HS-5 (cell line): ENCODE data around the gene TSC22D1.
A peak's percentile ranks its signal among the peaks of the same experiment; 100 is the strongest.
"Not testable (repeated sequence)": the region's sequence is repeated elsewhere in the genome, so short reads cannot be mapped to it uniquely, and the experiment has no call there.

Experiments
- DNase-seq: peaks from one replicate; pipeline ENCODE4 v3.0.0-alpha.2; 2012; ENCODE audit warnings: low read depth

TSC22D1 gene

GRCh38 chr13:44573071-44573470, 3.1 kb downstream of the TSC22D1 start:
- no peak for DNase-seq

- no peak for DNase-seq
These were observed 9.5 kb downstream of the TSC22D1 start for GRCh38 chr13:44566601-44567000.

GRCh38 chr13:44565881-44566280, 10.2 kb downstream of the TSC22D1 start:
- no peak for DNase-seq

GRCh38 chr13:44564936-44565335, 11.2 kb downstream of the TSC22D1 start:
- DNase-seq, result no peak

- DNase-seq, result not testable (repeated sequence)
These were observed 13.3 kb downstream of the TSC22D1 start for GRCh38 chr13:44562853-44563252.

GRCh38 chr13:44561351-44561750, 14.8 kb downstream of the TSC22D1 start:
- DNase-seq, result no peak

- no peak for DNase-seq
These were observed 18.1 kb downstream of the TSC22D1 start for GRCh38 chr13:44557986-44558385.

- DNase-seq, result no peak
These were observed 20.9 kb downstream of the TSC22D1 start for GRCh38 chr13:44555207-44555606.

DNA sequence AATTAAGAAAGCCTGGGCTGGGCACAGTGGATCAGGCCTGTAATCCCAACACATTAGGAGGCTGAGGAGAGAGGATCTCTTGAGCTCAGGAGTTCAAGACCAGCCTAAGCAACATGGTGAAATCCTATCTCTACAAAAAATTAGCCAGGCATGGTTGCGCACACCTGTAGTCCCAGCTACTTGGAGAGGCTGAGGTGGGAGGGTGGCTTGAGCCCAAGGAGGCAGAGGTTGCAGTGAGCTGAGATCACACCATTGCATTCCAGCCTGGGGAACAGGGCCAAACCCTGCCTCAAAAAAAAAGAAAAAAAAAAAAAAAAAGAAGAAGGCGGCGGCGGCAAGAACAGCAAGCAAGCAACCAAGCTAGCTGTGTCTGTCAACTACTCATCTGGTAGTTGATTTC, 26.7 kb downstream of the TSC22D1 start:
- no peak for DNase-seq

DNA sequence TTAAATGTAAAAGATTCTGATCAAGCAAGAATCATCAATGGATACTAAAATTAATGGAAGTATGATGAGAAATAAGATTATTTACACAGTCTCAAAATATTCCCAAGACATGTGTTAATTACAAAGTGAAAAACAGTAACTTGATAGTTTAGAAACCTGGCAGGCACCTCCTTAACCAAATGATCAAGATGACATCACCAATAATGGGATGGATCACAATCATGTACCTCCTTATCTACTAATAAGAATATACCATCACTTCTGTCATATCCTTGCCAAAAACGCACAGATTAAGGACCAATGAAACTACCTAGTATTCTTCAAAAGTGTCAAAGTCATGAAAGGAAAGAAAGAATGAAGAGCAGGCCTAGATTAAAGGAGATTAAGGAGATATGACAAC, 30.0 kb downstream of the TSC22D1 start:
- DNase-seq, result no peak

DNA sequence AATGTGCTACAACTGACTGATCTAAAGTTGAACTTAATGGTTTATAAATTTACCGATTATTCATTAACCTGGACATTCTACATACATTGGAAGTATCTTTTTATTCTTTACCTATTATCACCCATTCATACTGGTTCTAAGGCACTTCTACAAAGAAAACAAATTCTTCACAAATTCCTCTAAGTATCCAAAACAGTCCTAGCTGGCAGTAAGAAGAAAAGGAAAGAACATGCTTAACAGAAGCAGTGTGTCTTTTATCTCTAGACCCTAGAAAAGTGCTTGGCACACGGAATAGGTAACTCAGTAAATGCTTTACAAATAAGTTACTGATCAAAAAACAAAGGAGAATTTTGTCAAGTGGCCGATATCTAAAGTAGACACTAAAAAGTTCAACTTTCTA, 32.8 kb downstream of the TSC22D1 start:
- no peak for DNase-seq

DNA sequence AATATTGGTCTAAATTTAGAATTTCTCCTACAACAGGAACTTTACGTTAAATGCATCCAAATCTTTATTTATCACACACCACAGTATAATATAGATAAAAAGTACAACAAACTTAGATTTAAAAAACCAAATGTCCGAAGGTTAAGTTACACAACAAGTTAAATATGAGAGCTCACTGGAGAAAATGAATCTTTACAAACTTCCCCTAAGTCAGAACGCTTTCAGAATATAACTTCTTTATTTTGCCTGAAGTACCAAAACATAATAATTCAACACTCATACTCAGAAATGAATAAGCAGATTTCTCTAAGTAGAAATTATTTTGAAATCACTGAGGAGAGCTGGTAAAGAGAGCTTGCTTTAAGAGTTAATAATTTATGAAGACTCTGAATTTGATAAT, 33.8 kb downstream of the TSC22D1 start:
- DNase-seq, result no peak

DNA sequence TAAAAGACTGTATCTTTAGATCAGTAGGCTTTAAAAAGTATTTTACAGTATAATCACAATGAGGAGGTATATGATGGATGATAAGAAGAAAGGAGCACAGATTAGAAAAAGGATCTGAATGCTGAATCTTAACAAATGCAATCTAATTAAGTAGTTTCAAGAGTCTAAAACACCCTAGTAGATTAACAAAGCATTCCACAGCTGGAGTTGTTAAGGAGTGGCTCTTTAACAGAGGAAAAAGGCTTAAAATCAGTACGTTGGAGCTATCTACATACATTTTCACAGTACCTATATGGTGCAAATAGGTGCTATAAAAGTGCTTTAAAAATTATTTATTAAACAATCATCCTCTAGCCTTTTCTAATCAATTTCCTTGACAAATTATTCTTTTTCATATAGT, 34.5 kb downstream of the TSC22D1 start:
- no peak for DNase-seq

DNA sequence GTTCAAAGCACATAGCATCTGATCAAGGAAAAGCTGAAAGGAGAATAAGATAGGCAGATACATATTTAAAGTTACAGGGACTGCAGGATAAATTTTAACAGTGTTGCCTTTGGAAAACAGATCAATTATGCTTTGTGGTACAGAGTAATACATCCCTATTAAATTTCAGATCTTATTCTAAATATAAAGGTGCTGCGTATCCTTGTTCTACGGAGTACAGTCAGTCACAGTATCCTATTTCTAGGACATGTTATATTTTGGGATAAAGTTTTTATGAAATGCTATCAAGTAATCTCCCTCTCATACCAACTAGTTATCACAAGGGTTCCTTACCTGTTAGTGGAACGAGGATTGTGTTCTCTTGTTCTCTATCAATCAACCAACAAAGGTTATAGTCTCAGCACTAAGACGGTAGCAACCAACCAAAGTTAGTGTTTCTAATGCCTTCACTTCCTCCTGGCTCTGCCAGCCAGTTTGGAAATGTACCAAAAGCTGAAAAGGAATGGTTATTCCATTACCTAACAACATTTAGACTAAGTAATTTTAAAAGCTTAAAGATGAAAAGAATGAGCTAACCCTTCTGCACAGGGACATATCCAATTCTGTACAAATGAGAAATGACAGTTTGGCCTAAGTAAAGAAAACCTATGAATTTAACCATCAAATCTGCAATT, 35.2 kb downstream of the TSC22D1 start:
- DNase-seq, result no peak

GRCh38 chr13:44537248-44537647, 38.9 kb downstream of the TSC22D1 start:
- no peak for DNase-seq

- DNase-seq, result peak; percentile 2
These were observed 52.7 kb downstream of the TSC22D1 start for GRCh38 chr13:44523146-44524015.

DNA sequence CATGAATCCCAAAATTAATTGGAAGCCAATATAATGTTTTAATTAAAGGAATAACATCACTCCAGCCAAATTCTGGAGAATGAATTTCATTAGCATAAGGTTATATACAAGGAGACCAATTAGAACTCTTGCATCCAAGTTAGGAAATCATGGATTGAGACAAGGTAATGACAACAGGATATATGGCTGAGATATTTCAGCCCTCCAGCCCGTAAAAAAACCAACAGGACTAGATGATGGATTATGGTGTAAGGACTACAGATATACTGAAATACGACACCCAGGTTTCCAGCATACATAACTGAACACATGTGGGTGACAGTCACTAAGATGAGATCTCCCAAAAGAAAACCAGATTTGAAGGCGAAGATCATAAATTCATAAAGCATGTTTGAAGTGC, 56.5 kb downstream of the TSC22D1 start:
- no peak for DNase-seq

DNA sequence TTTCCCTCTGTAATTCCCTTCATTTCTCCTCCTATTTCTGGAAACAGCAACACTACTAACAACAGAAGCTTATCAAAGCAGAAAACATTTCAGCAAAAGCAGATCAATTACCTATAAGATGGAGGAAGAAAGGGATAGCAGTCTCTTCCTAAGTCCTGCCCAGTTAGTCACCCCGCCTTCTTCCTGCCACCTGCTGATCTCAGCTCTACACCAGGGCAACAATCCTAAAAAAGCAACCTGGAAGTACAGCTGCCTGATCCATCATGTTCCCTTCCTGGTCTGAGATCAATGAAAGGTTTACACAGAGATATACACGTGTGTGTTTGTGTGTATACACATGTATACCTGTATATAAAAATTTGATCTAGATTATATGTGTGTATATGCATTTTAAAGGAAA, 59.4 kb downstream of the TSC22D1 start:
- no peak for DNase-seq

DNA sequence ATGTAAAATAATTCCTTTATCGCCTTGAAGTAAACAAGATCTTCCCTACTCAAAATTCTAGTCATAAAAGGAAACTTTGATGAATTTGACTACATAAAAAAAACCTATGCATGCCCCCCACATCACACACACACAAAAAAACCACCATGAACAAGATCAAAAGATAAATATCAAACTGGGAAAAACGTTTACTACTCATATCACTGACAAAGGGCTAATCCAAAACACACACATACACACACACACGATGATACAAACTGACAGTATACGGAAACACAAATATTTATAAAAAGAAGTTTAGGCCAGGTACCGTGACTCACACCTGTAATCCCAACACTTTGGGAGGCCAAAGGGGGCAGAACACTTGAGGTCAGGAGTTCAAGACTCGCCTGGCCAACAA, 61.9 kb downstream of the TSC22D1 start:
- no peak for DNase-seq

- not testable (repeated sequence) for DNase-seq
These were observed 66.3 kb downstream of the TSC22D1 start for GRCh38 chr13:44509853-44510252.

DNA sequence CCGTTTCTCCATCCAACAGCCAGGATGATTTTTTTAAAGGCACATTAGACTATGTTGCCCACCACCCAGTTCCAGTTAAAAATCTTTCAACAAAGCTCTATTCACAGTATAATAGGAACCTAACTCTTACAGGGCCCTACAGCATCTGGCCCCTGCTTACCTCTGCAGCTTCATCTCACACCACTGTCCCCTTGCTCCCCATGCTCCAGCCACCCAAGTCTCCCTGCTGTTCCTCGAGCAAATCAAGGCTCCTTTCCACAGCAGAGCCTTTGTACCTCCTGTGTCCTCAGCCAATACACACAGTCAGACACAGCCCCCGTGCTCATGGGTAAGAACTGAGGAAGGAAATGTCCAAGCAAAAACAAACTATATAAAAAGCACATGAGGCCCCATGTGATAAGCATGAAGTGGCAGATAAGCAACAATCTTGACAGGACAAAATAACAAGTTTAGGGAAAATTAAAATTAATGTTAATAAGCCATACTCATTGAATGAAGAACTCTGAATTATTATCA, 67.5 kb downstream of the TSC22D1 start:
- DNase-seq, result no peak

GRCh38 chr13:44507639-44508038, 68.5 kb downstream of the TSC22D1 start:
- DNase-seq, result no peak

DNA sequence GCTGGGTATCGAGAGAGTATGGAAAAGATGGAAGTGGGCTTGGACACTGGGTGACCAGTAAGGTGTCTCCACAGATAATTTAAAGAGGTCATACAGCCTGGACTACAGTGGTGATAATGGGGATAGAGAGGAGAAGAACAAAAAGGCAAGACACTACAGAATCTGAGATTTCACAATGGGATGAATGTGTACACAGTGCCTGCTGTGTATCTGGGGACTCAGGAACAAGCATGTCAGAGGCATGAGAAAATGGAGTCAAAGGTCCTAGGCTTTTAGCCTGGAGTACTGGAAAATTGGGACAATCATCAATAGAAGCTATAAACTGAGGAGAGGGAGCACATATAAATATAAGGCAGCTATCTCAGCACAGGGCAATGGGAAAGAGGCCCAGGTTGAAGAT, 69.4 kb downstream of the TSC22D1 start:
- DNase-seq, result no peak
